HK-2 (cell line): Measurements from ENCODE around the gene IGF2BP3.
"Not testable (repeated sequence)": the region's sequence is repeated elsewhere in the genome, so short reads cannot be mapped to it uniquely, and the experiment has no call there.

Experiments
- DNase-seq: peaks from one replicate; pipeline ENCODE4 v3.0.0-alpha.2; 2018; ENCODE audit not compliant: unreplicated experiment

IGF2BP3 gene

DNA sequence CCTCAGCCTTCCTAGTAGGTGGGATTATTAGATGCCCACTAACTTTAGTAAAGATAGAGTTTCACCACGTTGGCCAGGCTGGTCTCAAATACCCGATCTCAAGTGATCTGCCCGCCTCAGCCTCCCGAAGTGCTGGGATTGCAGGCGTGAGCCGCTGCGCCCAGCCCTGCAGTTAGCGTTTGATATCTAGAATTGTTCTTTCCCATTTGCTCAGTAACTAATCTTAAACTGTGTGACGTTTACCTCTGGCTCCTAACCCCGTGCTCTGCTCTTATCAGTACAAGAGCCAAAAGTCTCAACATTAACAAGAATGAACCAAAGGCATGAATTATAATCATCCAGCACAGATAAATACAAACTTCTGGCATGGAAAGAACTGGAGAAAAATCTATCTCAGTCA is 47.4 kb downstream of the IGF2BP3 start:
- DNase-seq: no peak

GRCh38 chr7:23422384-23422783 is 47.9 kb downstream of the IGF2BP3 start:
- no peak for DNase-seq

DNA sequence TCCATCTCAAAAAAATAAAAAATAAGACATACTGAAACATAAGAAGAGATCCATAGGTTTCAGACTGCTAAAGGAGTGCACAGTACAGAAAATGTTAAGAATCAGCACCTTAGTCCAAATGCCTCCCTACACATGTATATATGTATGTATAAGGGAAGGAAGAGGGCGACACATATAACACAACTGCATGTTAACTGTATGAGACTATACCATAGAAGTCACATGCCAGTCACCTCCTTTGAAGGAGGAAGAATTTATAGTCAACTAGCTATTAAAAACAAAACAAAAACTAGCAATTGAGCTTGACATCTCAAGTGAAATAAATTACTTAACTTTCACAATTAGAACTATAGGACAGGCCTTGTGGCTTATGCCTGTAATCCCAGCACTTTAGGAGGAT is 50.4 kb downstream of the IGF2BP3 start:
- DNase-seq: no peak

DNA sequence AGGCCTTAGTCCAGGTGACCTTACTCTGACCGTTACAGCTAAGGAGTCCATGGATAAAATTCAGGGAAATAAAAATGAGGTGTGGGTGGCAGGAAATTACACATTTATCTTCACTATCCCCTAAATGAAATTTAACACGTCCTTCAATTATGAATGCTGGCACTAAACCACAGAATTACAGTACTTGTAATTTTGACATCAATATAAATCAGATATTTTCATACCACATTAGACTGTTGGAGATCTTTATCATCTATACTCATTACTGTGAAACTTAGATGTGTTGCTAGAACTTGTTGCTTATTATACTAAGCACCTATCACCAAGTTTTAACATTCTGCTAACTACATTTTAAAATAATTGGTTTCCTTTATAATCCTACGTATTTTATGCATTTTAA is 51.1 kb downstream of the IGF2BP3 start:
- DNase-seq: no peak

GRCh38 chr7:23418046-23418445 is 52.2 kb downstream of the IGF2BP3 start:
- no peak for DNase-seq

DNA sequence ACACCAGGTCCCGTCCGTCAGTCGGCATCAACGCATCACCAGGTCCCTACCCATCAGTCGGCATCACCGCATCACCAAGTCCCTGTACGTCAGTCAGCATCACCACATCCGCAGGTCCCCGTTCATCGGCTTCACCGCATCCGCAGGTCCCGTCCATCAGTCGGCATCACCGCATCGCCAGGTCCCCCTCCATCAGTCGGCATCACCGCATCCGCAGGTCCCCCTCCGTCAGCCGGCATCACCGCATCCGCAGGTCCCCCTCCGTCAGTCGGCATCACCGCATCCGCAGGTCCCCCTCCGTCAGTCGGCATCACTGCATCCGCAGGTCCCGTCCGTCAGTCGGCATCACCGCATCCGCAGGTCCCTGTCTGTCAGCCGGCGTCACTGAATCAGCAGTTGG is 55.1 kb downstream of the IGF2BP3 start:
- DNase-seq: no peak

DNA sequence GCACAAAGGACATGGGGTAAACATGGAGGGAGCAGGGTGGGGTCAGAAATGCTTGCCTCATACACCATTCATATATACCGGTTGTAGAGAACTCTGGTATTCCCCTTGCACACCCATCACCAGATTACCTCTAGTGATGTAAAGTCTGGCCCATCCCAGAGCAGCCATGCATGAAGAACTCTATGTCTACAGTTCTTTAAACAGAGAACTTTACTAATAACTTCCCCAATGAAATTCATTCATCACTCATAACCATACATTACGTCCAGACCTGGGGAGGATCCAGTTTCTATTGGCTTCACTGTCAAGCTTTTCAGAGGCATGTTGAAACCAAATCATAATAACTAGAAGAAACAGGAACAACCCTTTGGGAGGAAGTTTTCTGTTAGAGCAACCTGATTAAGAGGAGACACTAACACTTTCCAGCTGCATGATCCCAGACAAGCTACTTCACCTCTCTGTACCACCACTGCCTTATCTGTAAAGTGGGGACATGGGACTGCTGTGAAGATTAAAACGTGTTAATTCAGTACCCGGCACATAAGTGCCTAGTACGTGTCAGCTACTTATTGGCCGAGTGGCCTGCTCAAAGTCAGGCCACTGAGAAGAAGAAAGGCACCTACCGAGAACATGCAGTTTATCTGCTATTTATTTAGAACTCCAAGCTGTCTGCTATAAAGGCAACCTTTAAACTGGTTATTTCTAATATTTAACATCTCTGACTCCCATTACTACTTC is 59.7 kb downstream of the IGF2BP3 start:
- no peak for DNase-seq

DNA sequence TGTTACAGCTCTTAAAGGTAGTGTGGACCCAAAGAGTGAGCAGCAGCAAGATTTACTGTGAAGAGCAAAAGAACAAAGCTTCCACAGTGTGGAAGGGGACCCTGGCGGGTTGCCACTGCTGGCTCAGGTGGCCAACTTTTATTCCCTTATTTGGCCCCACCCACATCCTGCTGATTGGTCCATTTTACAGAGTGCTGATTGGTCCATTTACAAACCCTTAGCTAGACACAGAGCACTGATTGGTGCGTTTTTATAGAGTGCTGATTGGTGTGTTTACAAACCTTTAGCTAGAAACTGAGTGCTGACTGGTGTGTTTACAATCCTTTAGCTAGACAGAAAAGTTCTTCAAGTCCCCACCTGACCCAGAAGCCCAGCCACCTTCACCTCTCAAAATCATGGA is 63.7 kb downstream of the IGF2BP3 start:
- DNase-seq: not testable (repeated sequence)

DNA sequence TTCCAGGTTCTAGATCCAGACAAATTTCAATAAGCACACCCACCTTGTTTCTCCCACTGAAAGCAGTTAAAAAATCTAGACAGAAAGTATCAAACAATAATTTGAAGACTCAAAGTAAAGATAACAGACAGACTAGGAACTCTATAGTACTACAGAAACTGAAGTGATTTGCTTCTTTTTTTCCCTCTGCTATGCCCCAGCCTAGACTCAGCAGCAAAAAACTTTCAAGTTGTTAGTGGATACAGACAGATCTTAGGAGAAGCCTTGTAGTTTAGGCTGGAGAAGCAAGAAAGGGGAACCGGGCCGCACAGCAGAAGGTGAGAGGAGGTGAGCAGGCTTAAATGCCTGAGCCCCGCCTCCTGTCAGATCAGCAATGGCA is 65.1 kb downstream of the IGF2BP3 start:
- no peak for DNase-seq

- no peak for DNase-seq
These were observed 65.6 kb downstream of the IGF2BP3 start for GRCh38 chr7:23404546-23405239.

DNA sequence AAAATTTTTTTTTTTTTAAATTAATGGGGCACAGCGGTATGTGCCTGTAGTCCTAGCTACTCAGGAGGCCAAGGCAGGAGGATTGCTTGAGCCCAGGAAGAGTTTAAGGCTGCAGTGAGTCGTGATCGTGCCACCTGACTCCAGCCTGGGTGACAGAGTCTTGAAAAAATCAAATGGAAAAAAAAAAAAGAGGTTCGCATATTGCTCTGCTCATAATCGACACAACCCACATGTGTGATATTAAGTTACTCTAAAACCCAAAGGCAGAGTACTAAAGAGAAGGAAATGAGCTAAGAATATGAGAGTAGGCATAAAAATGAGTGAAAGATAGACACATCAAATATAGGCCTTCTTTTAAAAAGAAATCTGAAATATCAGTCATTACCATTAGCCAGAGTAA is 66.3 kb downstream of the IGF2BP3 start:
- no peak for DNase-seq

DNA sequence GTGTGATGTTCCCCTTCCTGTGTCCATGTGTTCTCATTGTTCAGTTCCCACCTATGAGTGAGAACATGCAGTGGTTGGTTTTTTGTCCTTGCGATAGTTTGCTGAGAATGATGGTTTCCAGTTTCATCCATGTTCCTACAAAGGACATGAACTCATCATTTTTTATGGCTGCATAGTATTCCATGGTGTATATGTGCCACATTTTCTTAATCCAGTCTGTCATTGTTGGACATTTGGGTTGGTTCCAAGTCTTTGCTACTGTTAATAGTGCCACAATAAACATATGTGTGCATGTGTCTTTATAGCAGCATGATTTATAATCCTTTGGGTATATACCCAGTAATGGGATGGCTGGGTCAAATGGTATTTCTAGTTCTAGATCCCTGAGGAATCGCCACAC is 72.2 kb downstream of the IGF2BP3 start:
- DNase-seq: not testable (repeated sequence)

DNA sequence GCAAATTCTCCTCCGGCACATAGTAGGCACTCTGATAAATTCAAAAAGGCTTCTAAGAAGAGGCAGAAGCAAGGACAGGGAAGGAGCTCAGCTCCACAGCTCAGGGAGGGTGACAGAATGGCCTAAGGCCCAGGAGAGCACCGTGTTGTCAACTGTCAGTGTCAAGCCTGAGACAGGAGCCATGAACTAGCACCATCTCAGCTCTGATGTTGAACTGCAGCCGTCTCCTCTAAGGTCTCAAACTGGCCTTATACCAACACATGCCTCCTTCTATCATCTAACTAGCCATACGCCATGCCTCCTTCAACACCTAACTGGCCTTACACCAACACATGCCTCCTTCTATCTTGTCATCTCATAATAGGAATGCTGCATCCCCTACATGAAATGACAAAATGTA is 73.0 kb downstream of the IGF2BP3 start:
- DNase-seq: no peak

DNA sequence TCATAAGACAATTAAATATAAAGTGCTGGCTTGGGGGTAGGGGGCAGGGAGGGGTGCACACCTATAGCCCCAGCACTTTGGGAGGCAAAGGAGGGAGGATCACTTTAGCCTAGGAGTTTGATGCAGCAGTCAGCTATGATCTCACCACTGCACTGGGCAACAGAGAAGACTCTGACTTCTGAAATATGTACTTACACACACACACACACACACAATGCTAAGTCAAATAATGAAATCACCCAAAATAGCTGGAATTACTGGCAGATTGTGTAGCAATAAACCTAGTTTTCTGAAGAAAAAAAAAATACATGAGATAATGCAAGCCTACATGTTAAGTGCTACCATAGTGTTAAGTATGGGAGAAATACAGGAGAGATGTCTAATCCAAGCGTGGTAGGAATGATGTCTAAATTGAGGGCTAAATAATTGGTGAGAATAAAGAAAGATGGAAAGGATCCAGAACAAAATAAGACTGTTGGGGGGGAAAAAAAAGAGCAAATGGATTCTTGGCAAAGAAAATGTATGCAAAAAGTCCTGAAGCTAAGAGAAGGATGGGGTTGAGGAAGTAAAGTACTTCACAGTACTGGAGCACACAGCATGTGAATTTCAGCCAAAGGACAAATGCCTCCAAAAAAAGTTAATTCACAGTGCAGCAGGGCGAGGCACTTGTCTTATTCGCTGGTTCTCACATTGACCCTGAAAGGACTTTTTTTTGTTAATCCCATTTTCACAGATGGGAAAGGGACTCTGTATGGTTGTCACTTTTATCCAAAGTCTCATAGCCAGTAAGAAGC is 73.9 kb downstream of the IGF2BP3 start:
- DNase-seq: no peak

- no peak for DNase-seq
These were observed 75.7 kb downstream of the IGF2BP3 start for GRCh38 chr7:23394488-23395171.

DNA sequence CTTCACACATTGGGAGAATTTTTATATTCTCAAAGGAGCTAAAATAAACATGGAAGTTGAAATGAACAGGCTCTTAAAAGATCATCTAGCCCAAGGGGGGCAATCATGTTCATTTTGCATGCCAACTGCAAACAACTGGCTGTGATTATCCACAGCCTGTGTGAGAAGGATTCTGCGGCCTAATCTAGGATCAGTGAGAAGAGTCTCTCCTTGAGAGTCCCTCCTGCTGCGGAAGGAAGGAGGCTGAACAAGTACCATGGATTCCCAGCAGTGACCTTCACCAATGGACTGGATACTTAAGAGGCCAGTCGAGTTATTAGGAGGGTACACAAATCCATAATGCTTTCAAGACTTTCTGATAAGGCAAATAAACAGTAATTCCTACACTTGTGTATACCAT is 76.7 kb downstream of the IGF2BP3 start:
- no peak for DNase-seq

- DNase-seq: no peak
These were observed 80.6 kb downstream of the IGF2BP3 start for GRCh38 chr7:23389701-23390100.

GRCh38 chr7:23387583-23387982 is 82.7 kb downstream of the IGF2BP3 start:
- DNase-seq: no peak

- no peak for DNase-seq
These were observed 85.2 kb downstream of the IGF2BP3 start for GRCh38 chr7:23385140-23385539.

DNA sequence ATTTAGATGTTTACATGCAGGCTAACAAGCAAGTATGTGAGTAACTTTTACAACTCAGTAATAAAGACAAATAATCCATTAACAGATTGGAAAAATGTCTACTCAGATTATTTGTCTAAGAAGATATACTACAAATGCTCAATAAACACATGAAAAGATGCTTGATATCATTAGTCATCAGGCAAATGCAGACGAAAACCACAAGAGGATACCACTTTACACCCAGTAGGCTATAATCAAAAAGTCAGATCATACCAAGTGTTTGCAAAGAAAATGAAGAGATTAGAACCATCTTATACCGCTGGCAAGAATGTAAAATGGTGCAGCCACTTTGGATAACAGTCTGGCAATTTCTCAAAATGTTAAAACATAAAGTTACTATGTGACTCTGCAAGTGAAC is 87.1 kb downstream of the IGF2BP3 start:
- DNase-seq: no peak

DNA sequence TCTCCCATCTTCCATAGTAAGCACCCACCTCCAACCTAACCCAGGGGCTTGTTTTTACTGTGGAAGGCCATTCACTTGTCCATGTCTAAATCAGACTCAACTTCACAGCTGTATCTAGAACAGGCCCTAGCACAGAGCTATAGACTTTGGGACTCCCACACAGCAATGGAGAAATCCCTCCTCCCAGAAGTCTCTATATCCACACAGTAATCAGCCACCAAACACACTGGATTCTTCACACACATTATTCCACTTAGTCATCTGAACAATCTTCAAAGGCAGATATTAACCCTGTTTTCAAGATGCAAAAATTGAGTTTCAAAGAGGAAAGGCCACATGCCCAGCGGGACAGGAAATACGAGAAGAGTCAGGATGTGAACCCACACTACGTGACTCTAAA is 89.3 kb downstream of the IGF2BP3 start:
- DNase-seq: no peak

DNA sequence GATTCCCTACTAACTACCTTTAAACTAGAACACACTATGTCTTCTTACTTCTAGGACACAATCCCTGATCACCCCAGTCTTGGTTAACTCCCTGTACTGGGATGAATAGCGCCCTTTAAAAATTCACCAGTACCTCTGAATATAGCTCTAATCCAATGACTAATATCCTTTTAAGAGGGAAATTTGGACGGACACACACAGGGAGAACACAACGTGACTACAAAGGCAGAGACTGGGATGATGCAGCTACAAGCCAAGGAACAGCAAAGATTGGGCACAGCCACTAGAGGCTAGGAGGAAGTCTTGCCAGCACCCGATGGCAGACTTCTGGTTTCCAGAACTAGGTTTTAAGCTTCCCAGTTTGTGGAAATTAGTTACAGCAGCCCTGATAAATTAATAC is 89.7 kb downstream of the IGF2BP3 start:
- no peak for DNase-seq
